K562 (cell line): ENCODE results near the gene SCGB2B2. TPM values are rescaled to one million over a fixed set of nuclear protein-coding genes. Genes with fewer than 3 reads are reported as not detected.

Experiments used
- ARID2 ChIP-seq: fragments of 450-650 bp; IDR thresholded peaks from 2 replicates; pipeline ENCODE4 v1.6.1; 2017; ENCODE audit warnings: antibody characterized with exemption, mild to moderate bottlenecking
- CHD2 ChIP-seq: IDR thresholded peaks from 2 replicates; pipeline ENCODE4 v1.6.1; 2011; ENCODE audit warnings: low read depth, low read length
- EZH2 ChIP-seq: IDR thresholded peaks from 2 replicates; pipeline ENCODE4 v1.6.1; 2012; ENCODE audit warnings: low read depth, mild to moderate bottlenecking, inconsistent platforms, low read length, borderline replicate concordance
- GTF2F1 ChIP-seq: IDR thresholded peaks from 2 replicates; pipeline ENCODE4 v1.6.1; 2011; ENCODE audit warnings: low read depth, low read length, improper control_type of control experiment
- HDAC1 ChIP-seq, 2 experiments: fragments of 450-650 bp; IDR thresholded peaks; 2 replicates each; pipeline ENCODE4 v1.6.1; 2016 to 2017; ENCODE audit warnings: inconsistent platforms in 1 of 2, mild to moderate bottlenecking in 1 of 2, moderate library complexity in 1 of 2
- L3MBTL2 ChIP-seq: fragments of 450-650 bp; IDR thresholded peaks from 2 replicates; pipeline ENCODE4 v1.6.1; 2016; ENCODE audit warnings: mild to moderate bottlenecking, moderate library complexity
- NCOA1 ChIP-seq: fragments of 450-650 bp; IDR thresholded peaks from 2 replicates; pipeline ENCODE4 v1.6.1; 2016; ENCODE audit warnings: low read depth
- NCOR1 ChIP-seq: fragments of 450-650 bp; IDR thresholded peaks from 2 replicates; pipeline ENCODE4 v1.6.1; 2016; ENCODE audit warnings: mild to moderate bottlenecking, moderate library complexity
- SMARCB1 ChIP-seq: IDR thresholded peaks from 2 replicates; pipeline ENCODE4 v1.6.1; 2011; ENCODE audit warnings: improper control_type of control experiment, low read depth; ENCODE audit not compliant: insufficient read length
- SRSF7 ChIP-seq: fragments of 200-400 bp; formaldehyde crosslinking; optimal IDR thresholded peaks from 2 replicates; pipeline ENCODE3; 2017; ENCODE audit warnings: mild to moderate bottlenecking, low read depth, low read length
- STAG1 ChIP-seq: sonication (generic); formaldehyde crosslinking; IDR thresholded peaks from 2 replicates; pipeline ENCODE4 v1.5.0; 2020; ENCODE audit warnings: missing genetic modification reagents, borderline replicate concordance
- TBL1XR1 ChIP-seq, 2 experiments: IDR thresholded peaks; 2 replicates each; pipeline ENCODE4 v1.6.1; 2012; ENCODE audit warnings: improper control_type of control experiment in 2 of 2, low read length in 2 of 2, mild to moderate bottlenecking in 1 of 2
- ZFPM2 ChIP-seq: fragments of 250-450 bp; sonication (Bioruptor Pico); IDR thresholded peaks from 2 replicates; pipeline ENCODE4 v1.5.1; 2022; ENCODE audit warnings: mild to moderate bottlenecking
- ZFX ChIP-seq: sonication (generic); formaldehyde crosslinking; IDR thresholded peaks from 2 replicates; pipeline ENCODE4 v1.8.0; 2022; ENCODE audit warnings: mild to moderate bottlenecking, missing genetic modification reagents, moderate library complexity
- ZNF121 ChIP-seq: sonication (generic); formaldehyde crosslinking; conservative IDR thresholded peaks from 2 replicates; pipeline ENCODE4 v1.8.0; 2022; ENCODE audit warnings: missing genetic modification reagents
- ZNF79 ChIP-seq: fragments of 250-450 bp; sonication (Bioruptor Pico); IDR thresholded peaks from 2 replicates; pipeline ENCODE4 v1.4.0; 2020; ENCODE audit warnings: low read depth, mild to moderate bottlenecking, moderate library complexity
- polyA plus RNA-seq, 8 experiments: library from polyadenylated mRNA; depleted of rRNA in 4 of 8; stranded (reverse) in 5 of 8; unstranded in 3 of 8; fragments of >200 nt; fragmentation: Nextera tagmentation in 2 of 8; fragmentation: Illumina TruSeq in 1 of 8; extraction: Ambion mirVana in 2 of 8; extraction: Trizol in 1 of 8; gene quantifications; 2 replicates each; pipeline versions ENCODE4 v1.2.1 to v1.2.3, GENCODE V29; 2011 to 2014; ENCODE audit warnings: inconsistent platforms in 1 of 8, missing spikeins in 1 of 8
- total RNA-seq, 7 experiments: library from RNA; depleted of rRNA in 6 of 7; stranded (reverse); fragments of >200 nt in 6 of 7; fragmentation: Illumina TruSeq in 2 of 7; extraction: Trizol in 2 of 7; gene quantifications; 2 replicates each; pipeline versions ENCODE4 v1.2.1 to v1.2.3, GENCODE V29; 2011 to 2021; ENCODE audit warnings: low replicate concordance in 1 of 7
- TF ChIP-seq, protein P1 (sequence below), 3 experiments: IDR thresholded peaks in 2 of 3; conservative IDR thresholded peaks in 1 of 3; 2 replicates each; pipeline ENCODE4 v1.5.1; 2011 to 2012; ENCODE audit warnings: low read length in 3 of 3, mild to moderate bottlenecking in 3 of 3, control low read depth in 2 of 3, improper control_type of control experiment in 1 of 3, inconsistent platforms in 1 of 3, low read depth in 1 of 3, mixed read lengths in 1 of 3, moderate library complexity in 1 of 3; ENCODE audit not compliant: insufficient read depth in 2 of 3
- TF ChIP-seq, protein P2 (sequence below): fragments of 200-400 bp; formaldehyde crosslinking; IDR thresholded peaks from 2 replicates; pipeline ENCODE4 v1.6.1; 2017; ENCODE audit warnings: mild to moderate bottlenecking, low read depth, low read length, moderate library complexity
- TF ChIP-seq, protein P3 (sequence below): fragments of 450-650 bp; IDR thresholded peaks from 2 replicates; pipeline ENCODE4 v1.6.1; 2017; ENCODE audit warnings: antibody characterized with exemption, mild to moderate bottlenecking

Gene SCGB2B2
- total and polyA plus RNA-seq, 9 of the 15 experiments (the other 6 are each of a cell fraction or from before 2014, with no cell fraction given) = not detected

DNA sequence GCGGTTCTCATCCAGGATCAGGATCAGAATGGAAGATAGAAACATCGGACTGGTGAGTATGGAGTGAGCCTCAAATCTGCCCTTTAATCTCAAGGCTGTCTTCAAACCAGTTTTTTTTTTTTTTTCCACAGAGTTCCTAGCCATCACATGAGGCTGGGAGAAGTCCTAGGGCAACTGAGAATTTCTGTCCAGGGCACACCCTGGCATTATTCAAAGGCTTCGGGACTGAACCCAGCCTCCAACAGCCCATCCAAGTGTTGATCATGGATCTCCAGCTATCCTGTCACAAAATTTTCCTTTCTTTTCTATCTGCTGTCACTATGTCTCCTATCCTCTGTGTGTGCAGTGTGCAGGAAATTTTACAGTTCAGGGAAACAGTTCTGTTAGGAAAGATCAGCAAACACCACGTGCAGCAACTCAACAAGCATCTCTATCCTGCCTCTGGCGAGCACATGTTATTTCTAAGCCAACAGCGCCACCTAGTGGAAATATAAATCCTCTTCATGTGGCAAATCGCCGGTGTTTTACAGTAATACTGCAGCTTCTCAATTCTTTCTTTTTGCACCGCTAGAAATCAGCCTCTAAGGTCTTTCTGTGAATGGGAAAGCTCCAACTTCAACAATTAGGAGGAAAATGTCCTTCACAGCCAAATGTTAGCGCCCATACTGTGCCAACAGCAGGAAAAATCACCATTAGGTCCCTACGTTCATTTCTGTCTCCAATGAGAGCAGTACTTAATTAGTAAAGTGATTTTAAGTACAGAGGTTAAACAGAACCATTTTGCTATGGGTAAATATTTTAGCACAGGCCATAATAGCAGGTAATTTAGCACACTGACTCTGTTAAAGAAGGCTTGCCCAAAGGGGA is 35.7 kb upstream of the SCGB2B2 start (continued):
- TF ChIP-seq, protein P1, sequence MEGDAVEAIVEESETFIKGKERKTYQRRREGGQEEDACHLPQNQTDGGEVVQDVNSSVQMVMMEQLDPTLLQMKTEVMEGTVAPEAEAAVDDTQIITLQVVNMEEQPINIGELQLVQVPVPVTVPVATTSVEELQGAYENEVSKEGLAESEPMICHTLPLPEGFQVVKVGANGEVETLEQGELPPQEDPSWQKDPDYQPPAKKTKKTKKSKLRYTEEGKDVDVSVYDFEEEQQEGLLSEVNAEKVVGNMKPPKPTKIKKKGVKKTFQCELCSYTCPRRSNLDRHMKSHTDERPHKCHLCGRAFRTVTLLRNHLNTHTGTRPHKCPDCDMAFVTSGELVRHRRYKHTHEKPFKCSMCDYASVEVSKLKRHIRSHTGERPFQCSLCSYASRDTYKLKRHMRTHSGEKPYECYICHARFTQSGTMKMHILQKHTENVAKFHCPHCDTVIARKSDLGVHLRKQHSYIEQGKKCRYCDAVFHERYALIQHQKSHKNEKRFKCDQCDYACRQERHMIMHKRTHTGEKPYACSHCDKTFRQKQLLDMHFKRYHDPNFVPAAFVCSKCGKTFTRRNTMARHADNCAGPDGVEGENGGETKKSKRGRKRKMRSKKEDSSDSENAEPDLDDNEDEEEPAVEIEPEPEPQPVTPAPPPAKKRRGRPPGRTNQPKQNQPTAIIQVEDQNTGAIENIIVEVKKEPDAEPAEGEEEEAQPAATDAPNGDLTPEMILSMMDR (IDR thresholded peaks at IDR 0.05 in 2 of 3, conservative IDR thresholded peaks at IDR 0.05 in 1 of 3; ENCODE audit: insufficient read depth in 2 of 3, low read depth in 1 of 3, low read length in 3 of 3) = peak; percentile 71 to 91 (median 83)
- no peak for TF ChIP-seq HDAC1 (IDR thresholded peaks at IDR 0.05)
- no peak for TF ChIP-seq GTF2F1
- no peak for TF ChIP-seq EZH2
- TF ChIP-seq SMARCB1 = no peak
- TF ChIP-seq, protein P2, sequence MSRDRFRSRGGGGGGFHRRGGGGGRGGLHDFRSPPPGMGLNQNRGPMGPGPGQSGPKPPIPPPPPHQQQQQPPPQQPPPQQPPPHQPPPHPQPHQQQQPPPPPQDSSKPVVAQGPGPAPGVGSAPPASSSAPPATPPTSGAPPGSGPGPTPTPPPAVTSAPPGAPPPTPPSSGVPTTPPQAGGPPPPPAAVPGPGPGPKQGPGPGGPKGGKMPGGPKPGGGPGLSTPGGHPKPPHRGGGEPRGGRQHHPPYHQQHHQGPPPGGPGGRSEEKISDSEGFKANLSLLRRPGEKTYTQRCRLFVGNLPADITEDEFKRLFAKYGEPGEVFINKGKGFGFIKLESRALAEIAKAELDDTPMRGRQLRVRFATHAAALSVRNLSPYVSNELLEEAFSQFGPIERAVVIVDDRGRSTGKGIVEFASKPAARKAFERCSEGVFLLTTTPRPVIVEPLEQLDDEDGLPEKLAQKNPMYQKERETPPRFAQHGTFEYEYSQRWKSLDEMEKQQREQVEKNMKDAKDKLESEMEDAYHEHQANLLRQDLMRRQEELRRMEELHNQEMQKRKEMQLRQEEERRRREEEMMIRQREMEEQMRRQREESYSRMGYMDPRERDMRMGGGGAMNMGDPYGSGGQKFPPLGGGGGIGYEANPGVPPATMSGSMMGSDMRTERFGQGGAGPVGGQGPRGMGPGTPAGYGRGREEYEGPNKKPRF = no peak
- TF ChIP-seq, protein P3, sequence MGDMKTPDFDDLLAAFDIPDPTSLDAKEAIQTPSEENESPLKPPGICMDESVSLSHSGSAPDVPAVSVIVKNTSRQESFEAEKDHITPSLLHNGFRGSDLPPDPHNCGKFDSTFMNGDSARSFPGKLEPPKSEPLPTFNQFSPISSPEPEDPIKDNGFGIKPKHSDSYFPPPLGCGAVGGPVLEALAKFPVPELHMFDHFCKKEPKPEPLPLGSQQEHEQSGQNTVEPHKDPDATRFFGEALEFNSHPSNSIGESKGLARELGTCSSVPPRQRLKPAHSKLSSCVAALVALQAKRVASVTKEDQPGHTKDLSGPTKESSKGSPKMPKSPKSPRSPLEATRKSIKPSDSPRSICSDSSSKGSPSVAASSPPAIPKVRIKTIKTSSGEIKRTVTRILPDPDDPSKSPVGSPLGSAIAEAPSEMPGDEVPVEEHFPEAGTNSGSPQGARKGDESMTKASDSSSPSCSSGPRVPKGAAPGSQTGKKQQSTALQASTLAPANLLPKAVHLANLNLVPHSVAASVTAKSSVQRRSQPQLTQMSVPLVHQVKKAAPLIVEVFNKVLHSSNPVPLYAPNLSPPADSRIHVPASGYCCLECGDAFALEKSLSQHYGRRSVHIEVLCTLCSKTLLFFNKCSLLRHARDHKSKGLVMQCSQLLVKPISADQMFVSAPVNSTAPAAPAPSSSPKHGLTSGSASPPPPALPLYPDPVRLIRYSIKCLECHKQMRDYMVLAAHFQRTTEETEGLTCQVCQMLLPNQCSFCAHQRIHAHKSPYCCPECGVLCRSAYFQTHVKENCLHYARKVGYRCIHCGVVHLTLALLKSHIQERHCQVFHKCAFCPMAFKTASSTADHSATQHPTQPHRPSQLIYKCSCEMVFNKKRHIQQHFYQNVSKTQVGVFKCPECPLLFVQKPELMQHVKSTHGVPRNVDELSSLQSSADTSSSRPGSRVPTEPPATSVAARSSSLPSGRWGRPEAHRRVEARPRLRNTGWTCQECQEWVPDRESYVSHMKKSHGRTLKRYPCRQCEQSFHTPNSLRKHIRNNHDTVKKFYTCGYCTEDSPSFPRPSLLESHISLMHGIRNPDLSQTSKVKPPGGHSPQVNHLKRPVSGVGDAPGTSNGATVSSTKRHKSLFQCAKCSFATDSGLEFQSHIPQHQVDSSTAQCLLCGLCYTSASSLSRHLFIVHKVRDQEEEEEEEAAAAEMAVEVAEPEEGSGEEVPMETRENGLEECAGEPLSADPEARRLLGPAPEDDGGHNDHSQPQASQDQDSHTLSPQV = no peak
- no peak for TF ChIP-seq TBL1XR1 (IDR thresholded peaks at IDR 0.05; ENCODE audit: low read length in 2 of 2)
- TF ChIP-seq NCOA1 = no peak
- no peak for TF ChIP-seq NCOR1
- 0 out of 2 replicates have a peak, but pooled peaks have one; percentile 7 for TF ChIP-seq ARID2
- no peak for TF ChIP-seq CHD2
- TF ChIP-seq SRSF7 = no peak
- no peak for TF ChIP-seq ZFX
- no peak for TF ChIP-seq ZFPM2 (CRISPR knock-in tag)
- no peak for TF ChIP-seq ZNF79
- peak; percentile 44; the same call in 1 of the 2 replicates for TF ChIP-seq L3MBTL2
- peak; percentile 19; the same call in 1 of the 2 replicates for TF ChIP-seq STAG1 (CRISPR knock-in tag)
- TF ChIP-seq ZNF121 = no peak
